Measurements from ENCODE around the gene RPRD1B. TPM values are rescaled to one million over a fixed set of nuclear protein-coding genes. Genes with fewer than 3 reads are reported as not detected.

RPRD1B gene
- total and polyA plus RNA-seq, 2 of the 13 experiments (the other 11 are each of a cell fraction or from before 2014, with no cell fraction given): 31.1 to 41.5 TPM

- TF ChIP-seq ZNF18 (CRISPR knock-in tag; IDR thresholded peaks at IDR 0.05; ENCODE audit: insufficient replicate concordance) (no peak), CHCHD3 (CRISPR knock-in tag; IDR thresholded peaks at IDR 0.05) (no peak), ZNF883 (CRISPR knock-in tag; IDR thresholded peaks at IDR 0.05; ENCODE audit: not compliant biosample characterization) (no peak), KMT2B (CRISPR knock-in tag; IDR thresholded peaks at IDR 0.05) (no peak), ZNF792 (CRISPR knock-in tag; IDR thresholded peaks at IDR 0.05) (0 out of 2 replicates have a peak, but pooled peaks have one; percentile 8), U2AF2 (IDR thresholded peaks at IDR 0.05; ENCODE audit: low read depth, low read length) (no peak), ASH2L (IDR thresholded peaks at IDR 0.05; ENCODE audit: insufficient read length, low read depth, low read length) (peak; percentile 35), RXRA (CRISPR knock-in tag; IDR thresholded peaks at IDR 0.05) (peak; percentile 38; the same call in 1 of the 2 replicates), ZMYM2 (CRISPR knock-in tag; IDR thresholded peaks at IDR 0.05) (no peak), STAG1 (CRISPR knock-in tag; IDR thresholded peaks at IDR 0.05) (peak; percentile 99), SRF (IDR thresholded peaks at IDR 0.05; ENCODE audit: low read depth, low read length) (no peak), FOSL2 (CRISPR knock-in tag; IDR thresholded peaks at IDR 0.05) (peak; percentile 68), SMAD3 (CRISPR knock-in tag; IDR thresholded peaks at IDR 0.05) (0 out of 2 replicates have a peak, but pooled peaks have one; percentile 59), BORCS8-MEF2B (CRISPR knock-in tag; IDR thresholded peaks at IDR 0.05) (peak; percentile 55; the same call in 1 of the 2 replicates), ARID5B (CRISPR knock-in tag; IDR thresholded peaks at IDR 0.05) (peak; percentile 32), SOX5 (CRISPR knock-in tag; IDR thresholded peaks at IDR 0.05; ENCODE audit: borderline replicate concordance) (0 out of 2 replicates have a peak, but pooled peaks have one; percentile 15), ZNF850 (CRISPR knock-in tag; conservative IDR thresholded peaks at IDR 0.05) (no peak), RAD21 (CRISPR knock-in tag; IDR thresholded peaks at IDR 0.05) (peak; percentile 89), ZBTB26 (CRISPR knock-in tag; IDR thresholded peaks at IDR 0.05; ENCODE audit: borderline replicate concordance) (0 out of 2 replicates have a peak, but pooled peaks have one; percentile 39), ZBTB3 (CRISPR knock-in tag; IDR thresholded peaks at IDR 0.05; ENCODE audit: borderline replicate concordance, low read depth) (no peak), XRCC5 (optimal IDR thresholded peaks at IDR 0.05; ENCODE audit: low read length) (peak; percentile 92), ZNF205 (CRISPR knock-in tag; IDR thresholded peaks at IDR 0.05) (no peak)
- TF ChIP-seq, protein P1, sequence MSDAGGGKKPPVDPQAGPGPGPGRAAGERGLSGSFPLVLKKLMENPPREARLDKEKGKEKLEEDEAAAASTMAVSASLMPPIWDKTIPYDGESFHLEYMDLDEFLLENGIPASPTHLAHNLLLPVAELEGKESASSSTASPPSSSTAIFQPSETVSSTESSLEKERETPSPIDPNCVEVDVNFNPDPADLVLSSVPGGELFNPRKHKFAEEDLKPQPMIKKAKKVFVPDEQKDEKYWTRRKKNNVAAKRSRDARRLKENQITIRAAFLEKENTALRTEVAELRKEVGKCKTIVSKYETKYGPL (CRISPR knock-in tag; IDR thresholded peaks at IDR 0.05): no peak
- TF ChIP-seq, protein P2, sequence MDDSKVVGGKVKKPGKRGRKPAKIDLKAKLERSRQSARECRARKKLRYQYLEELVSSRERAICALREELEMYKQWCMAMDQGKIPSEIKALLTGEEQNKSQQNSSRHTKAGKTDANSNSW (CRISPR knock-in tag; IDR thresholded peaks at IDR 0.05; ENCODE audit: borderline replicate concordance): no peak
These were observed 23.9 kb downstream of the RPRD1B start (continued) for GRCh38 chr20:38057351-38057972.
